ENCODE results near the gene CD248. TPM values are rescaled to one million over a fixed set of nuclear protein-coding genes. Genes with fewer than 3 reads are reported as not detected.

Gene CD248
- total RNA-seq, 1 donor from 2014 or later = 11.4 TPM

DNA sequence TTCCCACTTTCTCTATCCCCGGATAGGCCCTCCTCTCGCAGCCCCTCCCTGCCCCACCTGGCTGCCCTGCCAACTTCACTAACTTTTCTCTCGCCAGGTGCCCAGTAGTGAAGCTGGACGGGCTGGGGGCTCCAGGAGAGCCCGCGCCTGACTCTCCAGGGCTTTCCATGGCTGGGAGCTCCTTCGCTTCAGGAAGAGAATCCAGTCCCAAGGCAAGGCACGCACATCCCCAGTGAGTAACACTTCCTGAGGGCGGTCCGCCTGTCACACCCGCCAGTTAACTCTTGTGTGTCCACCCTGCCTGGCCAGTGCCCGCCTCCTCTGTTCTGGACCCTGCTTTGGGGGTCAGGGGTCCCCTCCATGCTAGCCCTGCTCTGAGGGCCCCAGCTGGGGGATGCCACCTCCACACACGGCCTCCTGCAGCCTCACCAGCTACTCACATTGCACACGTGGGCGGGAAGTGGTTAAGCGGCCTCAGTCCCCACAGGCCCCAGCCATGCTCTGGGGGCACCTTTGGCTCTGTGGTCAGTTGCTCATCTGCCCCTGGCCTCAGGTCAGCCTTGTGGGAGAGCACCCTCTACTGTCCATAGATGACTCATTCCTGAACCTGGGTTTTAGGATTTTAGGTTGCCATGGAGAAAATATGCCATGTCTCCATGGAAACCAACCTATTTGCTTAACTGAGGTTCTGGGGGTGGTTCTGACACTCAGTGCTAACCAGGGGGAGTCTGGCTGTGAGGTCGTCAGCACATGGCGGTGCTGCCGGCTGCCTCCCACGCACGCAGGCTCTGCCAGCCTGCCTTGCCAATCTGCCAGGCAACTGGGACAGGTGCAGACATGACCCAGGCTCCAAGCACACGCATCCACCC is 19.6 kb upstream of the CD248 start, which contains the start of gene RIN1:
Gene RIN1 (minus strand): TSS at position 201 of the 869 bp plus-strand sequence. CDS start 32 bp downstream, at position 169.
- H3K27ac Mint-ChIP-seq (ENCODE audit: unreplicated experiment) = peak within 1 kb of the TSS; percentile 93
- DNase-seq = peak; percentile 61
- H3K9me3 Mint-ChIP-seq (ENCODE audit: unreplicated experiment) = no peaks in the 10 kb centered on the region
- H3K27me3 Mint-ChIP-seq (ENCODE audit: unreplicated experiment) = peaks cover 10% of the 10 kb centered on the region
- TF ChIP-seq CTCF (IDR thresholded peaks at IDR 0.05; ENCODE audit: partially characterized antibody, unreplicated experiment) = no peak
- no peaks in the 10 kb centered on the region for H3K36me3 Mint-ChIP-seq (ENCODE audit: unreplicated experiment)
- peak within 1 kb of the TSS; percentile 75 for H3K4me3 Mint-ChIP-seq (ENCODE audit: unreplicated experiment)
- H3K4me1 Mint-ChIP-seq (ENCODE audit: low read depth, unreplicated experiment) = peaks cover 18% of the 10 kb centered on the region

DNA sequence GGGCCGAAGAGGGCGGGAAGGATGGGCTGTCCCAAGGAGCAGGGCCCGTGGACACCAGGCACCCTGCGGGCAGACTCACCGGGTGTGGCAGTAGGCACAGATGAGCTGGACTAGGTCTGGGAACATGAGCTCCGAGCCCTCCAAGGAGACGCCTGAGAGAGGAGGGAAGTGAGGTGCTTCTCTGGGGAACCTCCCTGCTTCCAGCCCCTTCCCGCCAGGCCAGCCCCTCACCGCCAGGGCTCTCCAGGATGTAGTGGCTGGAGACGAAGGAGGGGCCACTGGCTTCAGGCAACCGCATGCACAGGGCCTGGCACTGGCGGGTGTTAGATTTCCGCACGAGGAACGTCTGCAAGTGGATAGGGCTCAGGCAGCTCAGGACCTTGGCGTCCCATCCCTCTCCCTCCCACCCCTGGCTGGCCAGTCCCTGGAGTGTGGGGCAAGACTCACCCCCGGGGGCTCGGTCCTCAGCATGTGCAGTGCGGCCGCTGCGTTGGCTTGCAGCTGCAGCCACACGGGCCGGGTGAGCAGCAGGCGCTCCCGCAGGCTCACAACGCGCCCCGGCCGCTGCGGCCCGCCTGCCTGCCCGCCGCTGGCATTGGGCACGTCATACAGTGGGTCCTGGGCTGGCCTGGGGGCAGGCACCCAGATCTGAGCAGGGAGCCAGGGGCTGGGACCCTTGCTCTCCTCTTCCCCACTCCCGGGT is 18.8 kb upstream of the CD248 start:
- Mint-ChIP-seq H3K9me3 (ENCODE audit: unreplicated experiment) (no peaks in the 10 kb centered on the region), H3K27me3 (ENCODE audit: unreplicated experiment) (peaks cover 10% of the 10 kb centered on the region), H3K27ac (ENCODE audit: unreplicated experiment) (no peak overlapping the region), H3K4me3 (ENCODE audit: unreplicated experiment) (peak overlapping the region; percentile 55), H3K4me1 (ENCODE audit: low read depth, unreplicated experiment) (peaks cover 18% of the 10 kb centered on the region), H3K36me3 (ENCODE audit: unreplicated experiment) (no peaks in the 10 kb centered on the region)
- DNase-seq = no peak
- no peak for TF ChIP-seq CTCF (IDR thresholded peaks at IDR 0.05; ENCODE audit: partially characterized antibody, unreplicated experiment)

GRCh38 chr11:66334605-66335442 is 18.0 kb upstream of the CD248 start:
- peak; percentile 40 for DNase-seq
- Mint-ChIP-seq H3K4me3 (ENCODE audit: unreplicated experiment) (peak overlapping the region; percentile 55), H3K9me3 (ENCODE audit: unreplicated experiment) (no peaks in the 10 kb centered on the region), H3K27ac (ENCODE audit: unreplicated experiment) (no peak overlapping the region), H3K4me1 (ENCODE audit: low read depth, unreplicated experiment) (peaks cover 18% of the 10 kb centered on the region), H3K36me3 (ENCODE audit: unreplicated experiment) (no peaks in the 10 kb centered on the region), H3K27me3 (ENCODE audit: unreplicated experiment) (peaks cover 12% of the 10 kb centered on the region)
- TF ChIP-seq CTCF (IDR thresholded peaks at IDR 0.05; ENCODE audit: partially characterized antibody, unreplicated experiment) = no peak

DNA sequence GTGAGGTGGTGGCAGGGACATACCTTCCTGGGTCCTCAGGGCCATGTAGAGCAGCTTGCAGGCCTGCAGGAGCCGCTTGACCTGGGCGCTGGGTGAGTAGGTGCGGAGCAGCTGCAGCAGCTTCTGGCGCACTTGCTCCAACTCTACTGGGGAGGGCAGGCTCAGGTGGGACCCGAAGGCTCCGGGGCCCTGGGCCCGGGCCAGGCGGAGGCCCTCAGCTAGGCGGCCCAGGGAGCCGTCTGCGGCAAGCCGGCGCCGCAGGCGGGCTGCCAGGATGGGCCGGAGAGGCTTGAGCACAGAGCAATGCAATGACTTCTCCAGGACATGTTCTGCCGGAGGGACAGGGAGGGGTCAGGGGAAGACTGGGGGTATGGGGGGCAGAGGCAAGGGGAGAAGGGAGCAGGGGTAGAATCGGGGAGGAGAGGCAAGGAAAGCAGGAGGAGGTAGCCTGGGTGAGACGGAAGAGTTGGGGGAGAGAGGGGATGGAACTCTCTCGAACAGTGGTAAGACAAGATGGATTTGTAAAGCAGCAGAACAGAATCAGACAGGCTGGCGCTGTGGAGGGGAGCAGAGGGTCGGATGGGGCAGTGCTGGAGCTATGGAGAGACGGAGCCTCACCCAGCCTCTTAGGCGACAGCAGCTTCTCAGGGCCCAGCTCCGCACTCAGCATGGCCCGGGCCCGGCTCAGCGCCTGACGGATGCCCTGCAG is 17.2 kb upstream of the CD248 start:
- H3K4me3 Mint-ChIP-seq (ENCODE audit: unreplicated experiment) = peak overlapping the region; percentile 38
- H3K27ac Mint-ChIP-seq (ENCODE audit: unreplicated experiment) = no peak overlapping the region
- TF ChIP-seq CTCF (IDR thresholded peaks at IDR 0.05; ENCODE audit: partially characterized antibody, unreplicated experiment) = no peak
- no peaks in the 10 kb centered on the region for H3K36me3 Mint-ChIP-seq (ENCODE audit: unreplicated experiment)
- H3K4me1 Mint-ChIP-seq (ENCODE audit: low read depth, unreplicated experiment) = peaks cover 16% of the 10 kb centered on the region
- no peak for DNase-seq
- H3K27me3 Mint-ChIP-seq (ENCODE audit: unreplicated experiment) = peaks cover 12% of the 10 kb centered on the region
- no peaks in the 10 kb centered on the region for H3K9me3 Mint-ChIP-seq (ENCODE audit: unreplicated experiment)

Data from glutamatergic neuron (in vitro differentiated cells).